Large intestine (tissue), 3 donors: ENCODE results near the gene STRIP2. TPM values are rescaled to one million over a fixed set of nuclear protein-coding genes. Genes with fewer than 3 reads are reported as not detected.
"Not testable (repeated sequence)": the region's sequence is repeated elsewhere in the genome, so short reads cannot be mapped to it uniquely, and the experiment has no call there.

Source experiments
- DNase-seq, 2 donors: peaks; one replicate each; pipeline versions ENCODE4 v3.0.0 to v3.0.0-alpha.2; 2013
- H3K27ac ChIP-seq: one replicate; pipeline ENCODE4 v1.5.1; 2013; ENCODE audit warnings: low read length
- H3K27me3 ChIP-seq: 2 replicates; pipeline ENCODE4 v1.6.1; 2013; ENCODE audit warnings: low read length; ENCODE audit not compliant: control insufficient read depth, insufficient read depth
- H3K36me3 ChIP-seq: 2 replicates; pipeline ENCODE4 v1.6.1; 2013; ENCODE audit warnings: low read length; ENCODE audit not compliant: control insufficient read depth, insufficient read depth
- H3K4me1 ChIP-seq: one replicate; pipeline ENCODE4 v1.6.1; 2013; ENCODE audit warnings: low read length; ENCODE audit not compliant: control insufficient read depth, insufficient read depth
- H3K4me3 ChIP-seq: one replicate; pipeline ENCODE4 v1.5.1; 2013; ENCODE audit warnings: low read length
- H3K9me3 ChIP-seq: one replicate; pipeline ENCODE4 v1.6.1; 2013; ENCODE audit warnings: mild to moderate bottlenecking, low read depth, low read length, moderate library complexity; ENCODE audit not compliant: control insufficient read depth
- WGBS: methylation state at CpG from one replicate; pipeline ENCODE4 v1.1.5; 2013; ENCODE audit warnings: low lambda C conversion rate; ENCODE audit not compliant: insufficient coverage; 5-methylcytosine and 5-hydroxymethylcytosine counted together
- polyA plus RNA-seq: library from polyadenylated mRNA; unstranded; fragments of 120-200 nt; gene quantifications from one replicate; pipeline ENCODE4 v1.2.1, GENCODE V29; 2013

Gene STRIP2
- polyA plus RNA-seq, 1 donor = 2.0 TPM

DNA sequence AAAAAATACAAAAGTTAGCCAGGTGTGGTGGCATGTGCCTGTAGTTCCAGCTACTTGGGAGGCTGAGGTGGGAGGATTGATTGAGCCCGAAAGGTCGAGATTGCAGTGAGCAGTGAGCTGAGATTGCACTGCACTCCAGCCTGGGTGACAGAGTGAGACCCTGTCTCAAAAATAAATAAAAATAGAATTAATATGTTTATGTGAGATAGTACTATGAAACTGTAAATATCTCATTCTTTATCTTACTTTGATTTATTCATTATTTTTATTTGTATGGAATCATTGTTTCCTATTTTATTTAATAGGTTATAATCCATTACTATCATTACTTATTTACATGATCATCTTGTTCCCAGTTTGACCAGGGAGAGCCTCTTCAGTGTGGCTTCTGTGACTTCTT lies 41.0 kb upstream of the STRIP2 start:
- Histone ChIP-seq H3K36me3 (peaks cover 2% of the 10 kb centered on the region), H3K9me3 (no peaks in the 10 kb centered on the region)

DNA sequence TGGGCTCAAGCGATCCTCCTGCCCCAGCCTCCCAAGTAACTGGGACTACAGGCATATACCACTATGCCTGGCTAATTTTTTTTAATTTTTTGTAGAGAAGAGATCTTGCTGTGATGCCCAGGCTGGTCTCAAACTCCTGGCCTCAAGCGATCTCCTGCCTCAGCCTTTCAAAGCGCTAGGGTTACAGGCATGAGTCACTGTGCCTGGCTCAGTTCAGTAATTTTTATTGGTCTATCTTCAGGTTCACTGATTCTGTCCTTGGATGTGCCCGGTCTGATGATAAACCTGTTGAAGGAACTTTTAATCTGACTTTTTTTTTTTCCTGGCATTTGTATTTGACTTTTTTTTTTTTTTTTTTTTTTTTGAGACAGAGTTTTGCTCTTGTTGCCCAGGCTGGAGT lies 40.1 kb upstream of the STRIP2 start:
- no peak for DNase-seq
- no peaks in the 10 kb centered on the region for H3K9me3 ChIP-seq
- no CpG with 5 or more reads among the region's 4 CpGs for WGBS
- no peaks in the 10 kb centered on the region for H3K27me3 ChIP-seq
- no peak overlapping the region for H3K4me3 ChIP-seq
- H3K27ac ChIP-seq = no peak overlapping the region
- no peaks in the 10 kb centered on the region for H3K4me1 ChIP-seq
- H3K36me3 ChIP-seq = peaks cover 2% of the 10 kb centered on the region

More for the DNA sequence above, 41.0 kb upstream of the STRIP2 start:
- Histone ChIP-seq H3K4me1 (no peaks in the 10 kb centered on the region), H3K27ac (no peak overlapping the region), H3K27me3 (no peaks in the 10 kb centered on the region), H3K4me3 (no peak overlapping the region)
- no CpG with 5 or more reads among the region's 2 CpGs for WGBS
- DNase-seq = no peak

DNA sequence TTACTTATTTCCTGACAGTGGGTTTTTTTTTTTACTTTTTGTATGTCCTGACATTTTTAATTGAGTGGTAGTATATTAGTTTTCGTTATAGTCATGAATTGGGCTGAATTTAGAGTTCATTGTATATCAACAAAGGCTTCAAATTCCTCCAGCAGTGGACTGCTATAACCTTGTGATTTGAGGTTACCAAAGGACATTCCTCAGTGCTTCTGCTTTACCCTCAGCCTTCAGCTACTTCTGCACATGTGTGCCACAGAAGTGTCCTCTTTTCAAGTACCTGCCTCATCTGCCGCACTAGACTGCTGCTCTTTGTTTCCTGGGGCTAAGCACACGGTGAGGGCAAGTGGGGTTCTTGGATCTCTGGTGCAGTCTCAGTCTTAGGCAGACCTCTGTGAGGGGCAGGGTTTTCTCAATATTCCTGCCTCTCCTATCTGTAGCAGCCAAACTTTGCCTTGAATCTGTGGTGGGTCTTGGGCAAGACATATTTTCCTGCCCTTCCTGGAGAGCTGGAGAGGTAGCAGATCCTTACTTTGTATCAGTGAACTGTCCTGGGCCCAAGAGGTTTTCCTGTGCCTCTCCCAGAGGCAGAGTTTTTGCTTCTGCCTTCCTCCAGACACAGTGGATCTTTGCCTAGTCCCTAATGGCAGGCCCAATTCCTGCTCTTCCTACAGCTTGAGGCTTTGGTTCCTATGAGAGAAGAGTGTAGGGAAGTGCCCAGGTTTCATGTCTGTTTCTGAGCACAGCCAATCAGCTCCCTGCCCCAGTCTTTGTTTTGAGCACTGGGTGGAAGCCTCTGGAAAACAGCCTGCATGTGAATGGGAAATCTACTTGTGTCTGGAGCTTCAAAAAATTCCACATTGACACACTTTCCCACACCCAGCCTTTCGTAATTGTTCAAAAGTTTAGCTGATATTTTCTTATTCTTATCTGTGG lies 39.0 kb upstream of the STRIP2 start:
- peaks cover 3% of the 10 kb centered on the region for H3K36me3 ChIP-seq

DNA sequence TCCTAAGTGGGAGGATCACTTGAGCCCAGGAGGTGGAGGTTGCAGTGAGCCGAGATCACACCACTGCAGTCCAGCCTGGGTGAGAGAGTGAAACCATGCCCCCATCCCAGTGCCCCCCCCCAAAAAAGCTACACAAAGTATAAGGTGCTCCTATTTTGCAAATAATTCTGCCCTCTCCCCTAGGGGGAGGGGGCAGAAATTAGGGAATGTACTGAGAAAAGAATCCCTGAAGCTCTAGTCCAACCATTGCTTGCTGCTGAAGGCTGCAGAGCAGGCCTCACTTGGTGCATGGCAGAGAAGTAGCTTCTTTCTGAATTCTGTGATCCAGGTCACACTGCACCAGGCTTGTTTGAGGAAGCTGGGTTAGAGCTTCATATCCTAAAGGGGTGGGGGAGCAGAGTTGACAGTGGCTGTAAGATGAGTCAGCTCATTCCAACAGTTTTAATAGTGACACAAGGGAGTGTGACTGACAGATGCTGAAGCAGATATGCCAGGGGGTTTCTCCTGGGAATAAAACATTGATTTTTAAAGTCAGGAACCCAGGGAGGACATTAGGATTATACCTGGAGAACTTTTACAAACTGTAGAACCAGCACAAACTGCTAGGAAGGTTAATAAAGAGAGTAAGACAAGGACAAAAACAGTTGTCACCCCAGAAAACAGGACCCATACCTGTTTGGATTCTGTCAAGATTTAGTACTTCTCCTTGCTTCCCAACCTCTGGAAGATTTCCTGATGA lies 32.8 kb upstream of the STRIP2 start:
- Histone ChIP-seq H3K4me1 (no peaks in the 10 kb centered on the region), H3K36me3 (peaks cover 30% of the 10 kb centered on the region), H3K27me3 (no peaks in the 10 kb centered on the region), H3K27ac (no peak overlapping the region), H3K4me3 (no peak overlapping the region), H3K9me3 (no peaks in the 10 kb centered on the region)
- no CpG with 5 or more reads among the region's 1 CpG for WGBS
- DNase-seq = no peak

More for the DNA sequence above, 39.0 kb upstream of the STRIP2 start:
- no peak for DNase-seq
- no peaks in the 10 kb centered on the region for H3K9me3 ChIP-seq
- H3K4me3 ChIP-seq = no peak overlapping the region
- H3K27me3 ChIP-seq = no peaks in the 10 kb centered on the region
- no CpG with 5 or more reads among the region's 4 CpGs for WGBS
- H3K4me1 ChIP-seq = no peaks in the 10 kb centered on the region
- H3K27ac ChIP-seq = no peak overlapping the region

DNA sequence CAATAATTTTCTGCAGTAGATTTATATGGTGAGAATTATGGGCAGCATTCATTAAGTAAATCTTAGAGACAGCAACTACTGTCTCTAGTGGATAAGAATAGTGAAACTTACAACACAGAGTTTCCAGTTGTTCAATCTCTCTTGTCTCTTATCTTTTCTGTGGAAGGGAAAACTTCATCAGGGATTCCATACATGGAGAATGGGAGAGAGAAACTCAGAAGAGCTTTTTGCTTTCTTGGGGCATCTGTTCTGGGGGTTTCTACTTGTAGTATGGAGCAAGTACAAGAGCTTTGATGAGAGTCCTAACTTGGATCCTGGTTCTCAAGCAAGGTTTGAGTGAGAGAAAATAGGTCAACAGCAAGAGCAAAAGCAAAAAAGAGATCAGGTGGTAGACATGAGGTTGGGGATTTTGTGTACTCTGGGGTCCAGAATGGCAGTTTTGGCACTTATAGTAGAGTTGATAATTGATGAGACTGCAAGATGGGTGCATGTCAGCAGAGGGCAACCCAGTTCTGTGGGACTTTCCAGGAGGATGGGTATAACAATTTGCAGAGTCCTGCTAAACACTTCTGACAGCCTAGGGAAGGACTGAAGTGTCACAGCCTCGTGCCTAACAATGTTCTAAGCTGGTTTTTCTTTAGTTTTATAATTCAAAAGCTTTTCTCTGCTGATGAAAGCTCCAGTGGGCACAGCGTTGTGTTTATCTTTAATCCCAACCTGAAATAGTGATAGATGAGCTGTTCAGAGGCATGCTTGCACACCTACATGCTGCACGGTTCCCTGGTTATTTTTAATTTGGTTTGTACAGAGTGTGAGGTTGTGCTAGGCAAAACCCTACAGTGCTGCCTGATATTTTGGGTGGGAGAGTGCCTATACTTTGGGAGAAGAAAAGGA lies 32.0 kb upstream of the STRIP2 start:
- no peak overlapping the region for H3K4me3 ChIP-seq
- 67% methylated on average over 1 of the region's 3 CpGs for WGBS
- peaks cover 35% of the 10 kb centered on the region for H3K36me3 ChIP-seq
- H3K27ac ChIP-seq = no peak overlapping the region
- H3K4me1 ChIP-seq = no peaks in the 10 kb centered on the region
- H3K27me3 ChIP-seq = no peaks in the 10 kb centered on the region
- no peaks in the 10 kb centered on the region for H3K9me3 ChIP-seq
- no peak for DNase-seq

DNA sequence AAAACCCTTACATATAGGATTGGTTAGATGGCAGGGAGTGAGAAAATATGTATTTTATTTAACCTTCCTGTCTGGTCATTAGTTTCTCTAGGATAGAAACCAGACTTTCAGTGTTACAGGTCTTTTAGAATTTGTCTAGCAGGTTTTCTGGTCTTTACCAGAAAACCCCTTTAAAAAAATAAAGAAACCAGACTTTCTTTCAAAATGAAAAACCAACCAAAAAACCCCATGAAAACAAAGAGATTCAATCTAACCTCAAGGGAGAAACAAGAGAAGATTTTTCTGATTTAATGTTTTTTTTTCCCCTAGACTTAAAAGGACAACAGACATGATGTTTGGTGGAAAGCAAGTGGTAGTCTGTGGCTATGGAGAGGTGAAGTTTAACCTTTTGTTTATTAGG lies 28.7 kb upstream of the STRIP2 start:
- no peak for DNase-seq
- Histone ChIP-seq H3K4me1 (no peaks in the 10 kb centered on the region), H3K9me3 (no peaks in the 10 kb centered on the region), H3K27ac (no peak overlapping the region), H3K4me3 (no peak overlapping the region), H3K27me3 (no peaks in the 10 kb centered on the region), H3K36me3 (peaks cover 35% of the 10 kb centered on the region)

DNA sequence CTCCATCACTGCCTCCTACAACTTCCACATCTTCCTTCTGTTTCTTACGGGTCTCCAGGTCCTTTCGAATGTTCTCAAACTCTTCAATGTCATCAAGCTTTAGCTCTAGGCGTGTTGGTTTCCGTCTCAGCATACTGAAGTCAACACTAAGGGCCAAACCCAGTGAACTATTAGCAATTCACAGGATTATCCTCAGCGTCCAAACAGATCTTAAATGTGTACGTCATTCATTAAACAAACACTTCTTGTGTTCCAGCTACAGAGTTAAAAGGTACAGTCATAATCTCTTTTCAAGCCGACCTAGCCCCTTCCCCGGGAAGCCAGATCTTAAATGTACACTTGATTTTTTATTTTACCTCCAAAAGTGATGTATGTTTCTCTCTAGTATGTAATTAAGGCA lies 24.0 kb upstream of the STRIP2 start:
- H3K4me3 ChIP-seq, DNase-seq, H3K27ac ChIP-seq, H3K27me3 ChIP-seq, H3K9me3 ChIP-seq, H3K4me1 ChIP-seq: not testable (repeated sequence)
- H3K36me3 ChIP-seq = peaks cover 26% of the 10 kb centered on the region
- 100% methylated on average over 2 of the region's 8 CpGs for WGBS

DNA sequence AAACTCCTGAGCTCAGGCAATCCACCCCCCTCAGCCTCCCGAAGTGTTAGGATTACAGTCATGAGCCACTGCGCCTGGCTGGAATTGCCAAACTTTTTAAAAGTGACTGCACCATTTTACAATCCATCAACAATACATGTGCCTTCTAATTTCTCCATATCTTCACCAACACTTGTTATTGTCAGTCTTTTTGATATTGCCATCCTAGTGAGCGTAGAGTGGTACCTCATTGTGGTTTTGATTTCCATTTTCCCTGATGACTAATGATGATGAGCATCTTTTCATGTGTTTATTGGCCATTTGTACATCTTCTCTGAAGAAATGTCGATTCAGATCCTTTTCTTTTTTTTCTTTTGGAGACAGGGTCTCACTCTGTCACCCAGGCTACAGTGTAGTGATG lies 21.7 kb upstream of the STRIP2 start:
- Histone ChIP-seq H3K27me3 (no peaks in the 10 kb centered on the region), H3K9me3 (no peaks in the 10 kb centered on the region), H3K4me3 (no peak overlapping the region), H3K27ac (no peak overlapping the region), H3K36me3 (peaks cover 16% of the 10 kb centered on the region), H3K4me1 (no peaks in the 10 kb centered on the region)
- 100% methylated on average over 1 of the region's 4 CpGs for WGBS
- no peak for DNase-seq

DNA sequence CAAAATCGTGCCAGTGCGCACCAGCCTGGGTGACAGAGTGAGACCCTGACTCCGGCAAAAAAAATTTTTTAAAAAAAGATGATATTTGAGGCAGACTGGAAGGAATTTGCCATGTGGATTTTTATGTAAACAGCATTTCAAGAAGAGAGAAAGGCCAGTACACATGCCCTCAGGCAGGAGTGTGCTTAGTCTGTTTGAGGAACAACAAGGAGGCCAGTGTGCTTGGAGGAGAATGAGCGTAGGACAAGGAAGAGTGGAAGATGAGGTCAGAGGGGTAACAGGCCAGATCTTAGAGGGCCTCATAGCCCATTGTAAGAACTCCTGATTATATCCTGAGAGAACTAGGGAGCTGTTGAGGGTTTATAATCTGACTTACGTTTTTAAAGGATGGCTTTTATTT lies 17.2 kb upstream of the STRIP2 start:
- H3K4me1 ChIP-seq = no peaks in the 10 kb centered on the region
- no peak overlapping the region for H3K4me3 ChIP-seq
- WGBS = 75% methylated on average over 1 of the region's 5 CpGs
- H3K36me3 ChIP-seq = peaks cover 13% of the 10 kb centered on the region
- H3K9me3 ChIP-seq = no peaks in the 10 kb centered on the region
- no peak for DNase-seq
- no peaks in the 10 kb centered on the region for H3K27me3 ChIP-seq
- H3K27ac ChIP-seq = no peak overlapping the region

DNA sequence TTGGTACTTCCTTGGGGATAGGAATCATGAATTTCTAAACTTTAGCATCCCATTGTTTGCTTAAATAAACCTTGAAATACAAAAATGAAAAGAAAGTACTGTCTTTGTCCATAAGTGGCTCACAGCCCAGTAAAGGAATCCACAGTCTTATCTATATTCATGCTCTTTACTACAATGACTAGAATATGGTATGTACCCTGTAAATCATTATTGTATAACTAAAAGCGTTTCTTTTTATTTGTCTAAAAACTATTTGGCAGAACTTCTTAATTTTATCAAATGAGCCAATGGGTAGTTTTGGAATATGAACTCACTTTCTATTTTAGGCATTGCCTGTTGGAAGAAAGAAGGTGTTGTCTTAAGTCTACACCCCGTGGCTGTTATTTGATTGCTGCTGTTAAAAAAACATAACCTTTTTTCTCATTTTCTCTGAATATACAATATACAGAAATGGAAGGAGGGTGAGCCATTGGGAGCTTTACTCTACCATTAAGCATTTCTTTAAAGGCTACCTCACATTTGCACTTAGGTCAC lies 12.4 kb upstream of the STRIP2 start:
- Histone ChIP-seq H3K4me1 (no peaks in the 10 kb centered on the region), H3K9me3 (no peaks in the 10 kb centered on the region), H3K27me3 (no peaks in the 10 kb centered on the region), H3K4me3 (no peak overlapping the region), H3K36me3 (peaks cover 25% of the 10 kb centered on the region), H3K27ac (no peak overlapping the region)
- DNase-seq = no peak
- WGBS = 100% methylated on average over 1 of the region's 2 CpGs
